BLaER1 treated with 17β-estradiol and CSF1 and Interleukin-3, amounts not matched to agents 10 nM and 100 nM (cell line): ENCODE data around the gene TPCN2.
"Not testable (repeated sequence)": the region's sequence is repeated elsewhere in the genome, so short reads cannot be mapped to it uniquely, and the experiment has no call there.

Experiments used
- H3K27ac ChIP-seq, 11 experiments: shearing (Covaris generic); formaldehyde crosslinking; 2 replicates each; pipeline ENCODE4 v1.8.1; 2022
- H3K27me3 ChIP-seq, 11 experiments: shearing (Covaris generic); formaldehyde crosslinking; 2 replicates each; pipeline ENCODE4 v1.8.1; 2022
- H3K36me3 ChIP-seq, 11 experiments: shearing (Covaris generic); formaldehyde crosslinking; 2 replicates each; pipeline ENCODE4 v1.8.1; 2022
- H3K4me1 ChIP-seq, 10 experiments: shearing (Covaris generic); formaldehyde crosslinking; 2 replicates each; pipeline ENCODE4 v1.8.1; 2022
- H3K4me2 ChIP-seq, 11 experiments: shearing (Covaris generic); formaldehyde crosslinking; 2 replicates each; pipeline ENCODE4 v1.8.1; 2022
- H3K4me3 ChIP-seq, 10 experiments: shearing (Covaris generic); formaldehyde crosslinking; 2 replicates each; pipeline ENCODE4 v1.8.1; 2022
- H3K9ac ChIP-seq, 11 experiments: shearing (Covaris generic); formaldehyde crosslinking; 2 replicates each; pipeline ENCODE4 v1.8.1; 2022
- H3K9me3 ChIP-seq, 11 experiments: shearing (Covaris generic); formaldehyde crosslinking; replicated peaks in 1 of 11; 2 replicates each; pipeline ENCODE4 v1.8.1; 2022
- H4K20me1 ChIP-seq, 11 experiments: shearing (Covaris generic); formaldehyde crosslinking; 2 replicates each; pipeline ENCODE4 v1.8.1; 2022
- Cebpa-rat ChIP-seq, 11 experiments: shearing (Covaris generic); IDR thresholded peaks; 2 replicates each; pipeline ENCODE4 v1.8.1; 2022

The TPCN2 gene

GRCh38 chr11:69073469-69073868 lies 24.7 kb downstream of the TPCN2 start:
- H3K4me1 ChIP-seq: peaks cover 16 to 36% (median 22%) of the 10 kb centered on the region in 10 experiments
- H4K20me1 ChIP-seq: peaks cover 53 to 82% (median 73%) of the 10 kb centered on the region in 11 experiments
- H3K27me3 ChIP-seq: no peaks in the 10 kb centered on the region
- H3K36me3 ChIP-seq: peaks cover 36 to 84% (median 66%) of the 10 kb centered on the region in 11 experiments
- H3K9ac ChIP-seq: 0 out of 22 replicates have a peak overlapping the region, but pooled peaks of 1 of the 11 experiments have one; percentile 14
- TF ChIP-seq Cebpa-rat (IDR thresholded peaks at IDR 0.05): no peak
- H3K4me2 ChIP-seq: peak overlapping the region in 3 of 11 experiments; percentile 12 to 73 (median 32); a peak in 3 of 22 replicates
- H3K27ac ChIP-seq: no peak overlapping the region
- no peaks in the 10 kb centered on the region for H3K9me3 ChIP-seq
- no peak overlapping the region for H3K4me3 ChIP-seq

GRCh38 chr11:69074375-69075140 lies 25.8 kb downstream of the TPCN2 start:
- peaks cover 53 to 90% (median 77%) of the 10 kb centered on the region in 11 experiments for H4K20me1 ChIP-seq
- no peak for TF ChIP-seq Cebpa-rat (IDR thresholded peaks at IDR 0.05)
- no peak overlapping the region for H3K27ac ChIP-seq
- no peaks in the 10 kb centered on the region for H3K9me3 ChIP-seq
- no peak overlapping the region for H3K4me3 ChIP-seq
- 0 out of 22 replicates have a peak overlapping the region, but pooled peaks of 1 of the 11 experiments have one; percentile 41 for H3K9ac ChIP-seq
- no peaks in the 10 kb centered on the region for H3K27me3 ChIP-seq
- H3K36me3 ChIP-seq: peaks cover 45 to 94% (median 74%) of the 10 kb centered on the region in 11 experiments
- H3K4me2 ChIP-seq: peak overlapping the region in 9 of 11 experiments; percentile 24 to 84 (median 73); a peak in 17 of 22 replicates
- H3K4me1 ChIP-seq: peaks cover 27 to 47% (median 33%) of the 10 kb centered on the region in 10 experiments

GRCh38 chr11:69075421-69076128 lies 26.8 kb downstream of the TPCN2 start:
- H3K9me3 ChIP-seq: no peaks in the 10 kb centered on the region
- H3K9ac ChIP-seq: peak overlapping the region in 1 of 11 experiments; percentile 22; a peak in 3 of 22 replicates
- H4K20me1 ChIP-seq: peaks cover 53 to 96% (median 74%) of the 10 kb centered on the region in 11 experiments
- TF ChIP-seq Cebpa-rat (IDR thresholded peaks at IDR 0.05): no peak
- H3K36me3 ChIP-seq: peaks cover 41 to 89% (median 65%) of the 10 kb centered on the region in 11 experiments
- H3K27me3 ChIP-seq: no peaks in the 10 kb centered on the region
- H3K4me2 ChIP-seq: peak overlapping the region in 10 of 11 experiments; percentile 9 to 84 (median 72); a peak in 19 of 22 replicates
- H3K4me1 ChIP-seq: peaks cover 37 to 57% (median 43%) of the 10 kb centered on the region in 10 experiments
- no peak overlapping the region for H3K27ac ChIP-seq
- H3K4me3 ChIP-seq: no peak overlapping the region

GRCh38 chr11:69076129-69076791 lies 27.5 kb downstream of the TPCN2 start:
- Histone ChIP-seq H3K36me3 (peaks cover 37 to 85% (median 63%) of the 10 kb centered on the region in 11 experiments), H3K4me2 (peak overlapping the region in 10 of 11 experiments; percentile 9 to 84 (median 72); a peak in 18 of 22 replicates), H3K9ac (0 out of 22 replicates have a peak overlapping the region, but pooled peaks of 1 of the 11 experiments have one; percentile 5), H3K27me3 (no peaks in the 10 kb centered on the region), H4K20me1 (peaks cover 51 to 97% (median 77%) of the 10 kb centered on the region in 11 experiments), H3K27ac (no peak overlapping the region), H3K9me3 (no peaks in the 10 kb centered on the region), H3K4me1 (peaks cover 44 to 64% (median 50%) of the 10 kb centered on the region in 10 experiments), H3K4me3 (no peak overlapping the region)
- TF ChIP-seq Cebpa-rat (IDR thresholded peaks at IDR 0.05): no peak

GRCh38 chr11:69076977-69077376 lies 28.2 kb downstream of the TPCN2 start:
- not testable (repeated sequence) for H3K9me3 ChIP-seq, H3K27ac ChIP-seq, H3K4me2 ChIP-seq, H3K27me3 ChIP-seq, H3K4me3 ChIP-seq, H3K9ac ChIP-seq
- Histone ChIP-seq H3K4me1 (peaks cover 47 to 68% (median 55%) of the 10 kb centered on the region in 10 experiments), H3K36me3 (peaks cover 34 to 85% (median 63%) of the 10 kb centered on the region in 11 experiments), H4K20me1 (peaks cover 44 to 97% (median 74%) of the 10 kb centered on the region in 11 experiments)

- Histone ChIP-seq H3K9ac (peak overlapping the region in 4 of 11 experiments; percentile 64 to 77 (median 66); a peak in 8 of 22 replicates), H3K4me1 (peaks cover 47 to 63% (median 55%) of the 10 kb centered on the region in 10 experiments), H3K36me3 (peaks cover 24 to 83% (median 56%) of the 10 kb centered on the region in 11 experiments), H3K9me3 (no peaks in the 10 kb centered on the region), H4K20me1 (peaks cover 32 to 90% (median 60%) of the 10 kb centered on the region in 11 experiments), H3K4me2 (peak overlapping the region in 9 of 11 experiments; percentile 82 to 95 (median 90); a peak in 15 of 22 replicates), H3K27ac (peak overlapping the region in 7 of 11 experiments; percentile 76 to 92 (median 82); a peak in 8 of 22 replicates), H3K4me3 (no peak overlapping the region), H3K27me3 (no peaks in the 10 kb centered on the region)
- TF ChIP-seq Cebpa-rat (IDR thresholded peaks at IDR 0.05): no peak
Observed at GRCh38 chr11:69078508-69078907, 29.8 kb downstream of the TPCN2 start.

GRCh38 chr11:69078930-69079605 lies 30.3 kb downstream of the TPCN2 start:
- Histone ChIP-seq H3K9ac (peak overlapping the region; percentile 46 to 77 (median 65); a peak in 19 of 22 replicates), H3K4me3 (no peak overlapping the region), H4K20me1 (peaks cover 26 to 90% (median 54%) of the 10 kb centered on the region in 11 experiments), H3K4me1 (peaks cover 47 to 57% (median 54%) of the 10 kb centered on the region in 10 experiments), H3K9me3 (no peaks in the 10 kb centered on the region), H3K27ac (peak overlapping the region; percentile 27 to 92 (median 77); a peak in 19 of 22 replicates), H3K27me3 (no peaks in the 10 kb centered on the region), H3K4me2 (peak overlapping the region; percentile 70 to 95 (median 84)), H3K36me3 (peaks cover 20 to 83% (median 57%) of the 10 kb centered on the region in 11 experiments)
- no peak for TF ChIP-seq Cebpa-rat (IDR thresholded peaks at IDR 0.05)
